Lower lobe of right lung (tissue), 2 donors: ENCODE results near the gene GBP3. TPM values are rescaled to one million over a fixed set of nuclear protein-coding genes. Genes with fewer than 3 reads are reported as not detected.
A peak's percentile ranks its signal among the peaks of the same experiment; 100 is the strongest.
"Not testable (repeated sequence)": the region's sequence is repeated elsewhere in the genome, so short reads cannot be mapped to it uniquely, and the experiment has no call there.

Experiments used
- ATAC-seq, 2 donors: fragments of 200-7000 bp; cut with Tn5 transposase; one replicate each; pipeline ENCODE4 v1.9.1; 2020 to 2022; ENCODE audit warnings: mild to moderate bottlenecking in 2 of 2, moderate library complexity in 2 of 2
- DNase-seq: peaks from one replicate; pipeline ENCODE4 v3.0.0-alpha.2; 2020
- H3K27ac ChIP-seq: fragments of 200-600 bp; one replicate; pipeline ENCODE4 v1.8.0; 2022
- H3K27me3 ChIP-seq: fragments of 200-600 bp; one replicate; pipeline ENCODE4 v1.8.0; 2022; ENCODE audit warnings: low read depth
- H3K36me3 ChIP-seq: fragments of 200-600 bp; one replicate; pipeline ENCODE4 v1.8.0; 2022; ENCODE audit warnings: mild to moderate bottlenecking
- H3K4me1 ChIP-seq: fragments of 200-600 bp; one replicate; pipeline ENCODE4 v1.8.0; 2022
- H3K4me3 ChIP-seq: fragments of 200-600 bp; one replicate; pipeline ENCODE4 v1.8.0; 2022; ENCODE audit warnings: mild to moderate bottlenecking
- H3K9me3 ChIP-seq: fragments of 200-600 bp; one replicate; pipeline ENCODE4 v1.8.0; 2022
- intact Hi-C: fragments of 100-400 bp; cut with DNase I; formaldehyde crosslinking; loops from one replicate; pipeline ENCODE4 v1.11.0; 2022
- total RNA-seq: library from RNA; stranded (reverse); fragmentation: NEBNext Ultra II Directional; extraction: Animal tissue kit (Norgen Biotek cat#: 25700); gene quantifications from one replicate; pipeline ENCODE4 v1.2.1, GENCODE V29; 2021
- TF ChIP-seq, protein P1 (sequence below): fragments of 200-600 bp; IDR thresholded peaks from one replicate; pipeline ENCODE4 v1.8.0; 2022; ENCODE audit warnings: antibody characterized with exemption, mild to moderate bottlenecking
- donor health status: DM: no; HTN: yes; CAD: no; lungs with severe emphysema.

The GBP3 gene
- total RNA-seq, 1 donor from 2014 or later = 60.2 TPM

DNA sequence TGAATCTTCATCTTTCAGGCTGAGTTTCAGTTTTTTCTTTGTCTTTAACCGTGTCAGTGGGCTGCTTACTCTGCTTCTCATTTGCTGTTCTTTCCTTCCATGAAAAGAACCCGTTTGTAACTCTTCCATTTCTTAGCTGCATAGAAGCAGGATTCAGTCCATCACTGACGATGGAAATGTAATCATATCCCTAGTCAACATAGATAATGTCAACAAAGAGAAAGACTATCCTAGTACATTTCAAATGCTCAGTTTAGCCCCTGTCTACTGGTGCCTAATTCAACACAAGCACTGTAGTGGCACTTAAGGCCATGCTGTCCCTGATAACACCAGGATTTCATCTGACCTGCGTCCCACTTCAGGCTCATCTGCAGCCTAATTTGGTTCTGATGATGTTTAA is 42.0 kb upstream of the GBP3 start:
- H3K4me1 ChIP-seq = peaks cover 30% of the 10 kb centered on the region
- ATAC-seq (peak; percentile 67 to 68), DNase-seq (no peak)
- no peaks in the 10 kb centered on the region for H3K27me3 ChIP-seq
- TF ChIP-seq, protein P1, sequence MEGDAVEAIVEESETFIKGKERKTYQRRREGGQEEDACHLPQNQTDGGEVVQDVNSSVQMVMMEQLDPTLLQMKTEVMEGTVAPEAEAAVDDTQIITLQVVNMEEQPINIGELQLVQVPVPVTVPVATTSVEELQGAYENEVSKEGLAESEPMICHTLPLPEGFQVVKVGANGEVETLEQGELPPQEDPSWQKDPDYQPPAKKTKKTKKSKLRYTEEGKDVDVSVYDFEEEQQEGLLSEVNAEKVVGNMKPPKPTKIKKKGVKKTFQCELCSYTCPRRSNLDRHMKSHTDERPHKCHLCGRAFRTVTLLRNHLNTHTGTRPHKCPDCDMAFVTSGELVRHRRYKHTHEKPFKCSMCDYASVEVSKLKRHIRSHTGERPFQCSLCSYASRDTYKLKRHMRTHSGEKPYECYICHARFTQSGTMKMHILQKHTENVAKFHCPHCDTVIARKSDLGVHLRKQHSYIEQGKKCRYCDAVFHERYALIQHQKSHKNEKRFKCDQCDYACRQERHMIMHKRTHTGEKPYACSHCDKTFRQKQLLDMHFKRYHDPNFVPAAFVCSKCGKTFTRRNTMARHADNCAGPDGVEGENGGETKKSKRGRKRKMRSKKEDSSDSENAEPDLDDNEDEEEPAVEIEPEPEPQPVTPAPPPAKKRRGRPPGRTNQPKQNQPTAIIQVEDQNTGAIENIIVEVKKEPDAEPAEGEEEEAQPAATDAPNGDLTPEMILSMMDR = no peak
- intact Hi-C loops = no loop called here
- H3K4me3 ChIP-seq = peak overlapping the region; percentile 63
- H3K9me3 ChIP-seq = no peaks in the 10 kb centered on the region
- H3K27ac ChIP-seq = peak overlapping the region; percentile 85
- H3K36me3 ChIP-seq = peaks cover 7% of the 10 kb centered on the region

DNA sequence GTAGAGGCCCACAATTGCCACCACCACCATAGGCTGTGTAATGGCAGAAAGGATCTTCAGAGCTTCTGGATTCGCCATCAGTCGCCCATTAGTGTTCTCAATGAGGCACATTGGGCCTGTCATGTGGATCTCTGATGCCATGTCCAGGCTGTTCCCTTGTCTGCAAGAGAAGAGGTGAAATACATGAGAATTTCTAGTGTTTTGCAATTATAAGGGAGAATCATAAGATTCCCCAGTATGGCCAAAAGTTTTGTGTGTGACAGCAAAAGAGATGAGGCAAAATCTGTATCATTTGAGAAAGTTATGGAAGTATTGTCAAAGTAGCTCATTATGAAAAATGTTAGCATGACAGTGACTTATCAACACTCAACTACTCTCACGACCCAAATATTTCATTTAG is 40.4 kb upstream of the GBP3 start:
- no peaks in the 10 kb centered on the region for H3K9me3 ChIP-seq
- H3K27ac ChIP-seq = peak overlapping the region; percentile 3
- H3K36me3 ChIP-seq = peaks cover 22% of the 10 kb centered on the region
- no peak for ATAC-seq
- DNase-seq = no peak
- no peaks in the 10 kb centered on the region for H3K27me3 ChIP-seq
- peaks cover 30% of the 10 kb centered on the region for H3K4me1 ChIP-seq
- intact Hi-C loops = no loop called here
- H3K4me3 ChIP-seq = no peak overlapping the region
- TF ChIP-seq, protein P1 = no peak

DNA sequence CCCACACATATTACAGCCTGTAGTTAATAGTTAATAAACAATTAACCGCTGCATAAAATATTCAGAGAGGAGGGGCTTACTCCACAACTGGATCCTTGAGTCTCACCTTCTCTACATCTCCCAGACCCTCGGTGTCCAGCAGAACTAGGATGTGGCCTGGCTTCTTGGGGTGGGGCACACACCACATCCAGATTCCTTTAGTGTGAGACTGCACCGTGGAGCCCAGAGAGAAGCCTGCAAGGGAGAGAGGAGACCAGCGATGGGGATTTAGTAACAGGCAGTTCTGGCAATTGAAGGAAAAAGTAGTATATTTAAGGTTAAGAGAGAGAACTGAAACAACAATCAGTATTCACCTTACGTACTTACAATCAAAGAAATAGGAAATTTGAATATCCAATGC is 37.4 kb upstream of the GBP3 start:
- Histone ChIP-seq H3K36me3 (peaks cover 50% of the 10 kb centered on the region), H3K27ac (no peak overlapping the region), H3K9me3 (no peaks in the 10 kb centered on the region), H3K27me3 (no peaks in the 10 kb centered on the region), H3K4me3 (no peak overlapping the region), H3K4me1 (peaks cover 23% of the 10 kb centered on the region)
- DNase-seq (no peak), ATAC-seq (no peak)
- intact Hi-C loops = no loop called here
- TF ChIP-seq, protein P1 = no peak

DNA sequence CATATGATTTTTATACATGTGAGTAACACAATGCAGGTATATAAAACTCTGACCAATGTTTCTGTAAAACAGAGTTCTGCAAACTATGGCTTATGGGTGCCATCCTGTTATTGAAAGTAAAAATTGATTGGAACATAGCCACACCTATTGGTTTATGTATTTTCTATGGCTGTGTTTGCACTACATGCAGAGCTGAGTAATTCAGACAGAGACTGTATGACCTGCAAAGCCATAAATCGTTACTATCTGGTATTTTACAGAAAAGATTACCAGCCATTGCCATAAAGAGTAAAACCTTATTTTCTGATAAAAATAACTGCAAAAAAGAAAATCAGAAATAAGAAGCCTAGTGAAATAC is 29.3 kb upstream of the GBP3 start:
- Histone ChIP-seq H3K27me3 (no peaks in the 10 kb centered on the region), H3K4me1 (no peaks in the 10 kb centered on the region), H3K4me3 (no peak overlapping the region), H3K27ac (no peak overlapping the region), H3K36me3 (peaks cover 54% of the 10 kb centered on the region), H3K9me3 (no peaks in the 10 kb centered on the region)
- TF ChIP-seq, protein P1 = no peak
- intact Hi-C loops = no loop called here
- DNase-seq = no peak
- ATAC-seq = no peak

DNA sequence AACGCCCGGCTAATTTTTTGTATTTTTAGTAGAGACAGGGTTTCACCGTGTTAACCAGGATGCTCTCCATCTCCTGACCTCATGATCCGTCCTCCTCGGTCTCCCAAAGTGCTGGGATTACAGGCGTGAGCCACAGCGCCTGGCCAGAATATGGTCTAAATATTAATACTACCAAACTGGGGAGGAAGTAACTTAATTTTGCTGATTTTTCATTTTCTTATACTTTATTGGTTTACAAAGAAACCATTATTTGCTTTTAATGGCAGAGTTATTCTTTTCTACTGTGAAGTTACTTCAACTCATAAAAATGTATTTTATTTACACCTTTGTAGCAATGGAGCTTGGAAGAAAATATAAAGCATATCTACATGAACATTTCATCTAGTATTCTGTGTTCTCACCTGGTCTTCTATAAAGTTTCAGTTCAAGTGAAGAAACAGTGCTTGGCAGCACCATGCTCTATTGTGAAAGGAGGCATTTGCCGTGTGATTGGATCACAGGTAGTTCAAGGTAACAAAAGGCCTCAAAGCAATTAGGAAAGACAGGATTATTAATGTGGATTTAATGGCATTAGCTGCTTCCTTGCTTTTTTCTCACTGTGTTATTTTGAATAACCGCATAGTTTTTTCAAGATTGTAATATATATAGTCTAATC is 28.8 kb upstream of the GBP3 start:
- H3K36me3 ChIP-seq = peaks cover 49% of the 10 kb centered on the region
- ATAC-seq = no peak
- no peak for DNase-seq
- no peak overlapping the region for H3K4me3 ChIP-seq
- no peaks in the 10 kb centered on the region for H3K9me3 ChIP-seq
- no peak overlapping the region for H3K27ac ChIP-seq
- H3K27me3 ChIP-seq = no peaks in the 10 kb centered on the region
- TF ChIP-seq, protein P1 = no peak
- intact Hi-C loops = no loop called here
- H3K4me1 ChIP-seq = no peaks in the 10 kb centered on the region

DNA sequence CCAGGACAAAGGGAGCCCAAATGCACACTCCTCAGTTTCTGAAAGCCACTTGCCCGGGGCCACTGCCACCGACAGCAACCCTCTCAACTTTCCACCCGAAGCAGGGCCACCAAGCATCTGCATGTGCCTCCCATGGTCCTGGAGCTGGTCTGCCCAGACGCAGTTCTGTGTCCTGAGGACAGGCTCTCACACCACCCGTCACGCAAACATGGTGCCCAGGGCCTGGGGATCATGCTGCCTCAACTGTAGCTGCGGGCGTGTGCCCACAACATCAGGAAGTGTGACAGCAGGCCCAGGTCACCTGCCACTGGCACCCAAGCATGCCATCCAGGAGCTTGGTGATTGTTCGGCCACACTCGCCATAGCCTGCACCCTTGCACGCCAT is 28.0 kb upstream of the GBP3 start:
- H3K4me1 ChIP-seq = no peaks in the 10 kb centered on the region
- H3K9me3 ChIP-seq = no peaks in the 10 kb centered on the region
- no peaks in the 10 kb centered on the region for H3K27me3 ChIP-seq
- peak; percentile 10 to 22 for ATAC-seq
- TF ChIP-seq, protein P1 = no peak
- H3K4me3 ChIP-seq = no peak overlapping the region
- no peak overlapping the region for H3K27ac ChIP-seq
- H3K36me3 ChIP-seq = peaks cover 41% of the 10 kb centered on the region
- intact Hi-C loops = no loop called here
- DNase-seq = peak; percentile 38

DNA sequence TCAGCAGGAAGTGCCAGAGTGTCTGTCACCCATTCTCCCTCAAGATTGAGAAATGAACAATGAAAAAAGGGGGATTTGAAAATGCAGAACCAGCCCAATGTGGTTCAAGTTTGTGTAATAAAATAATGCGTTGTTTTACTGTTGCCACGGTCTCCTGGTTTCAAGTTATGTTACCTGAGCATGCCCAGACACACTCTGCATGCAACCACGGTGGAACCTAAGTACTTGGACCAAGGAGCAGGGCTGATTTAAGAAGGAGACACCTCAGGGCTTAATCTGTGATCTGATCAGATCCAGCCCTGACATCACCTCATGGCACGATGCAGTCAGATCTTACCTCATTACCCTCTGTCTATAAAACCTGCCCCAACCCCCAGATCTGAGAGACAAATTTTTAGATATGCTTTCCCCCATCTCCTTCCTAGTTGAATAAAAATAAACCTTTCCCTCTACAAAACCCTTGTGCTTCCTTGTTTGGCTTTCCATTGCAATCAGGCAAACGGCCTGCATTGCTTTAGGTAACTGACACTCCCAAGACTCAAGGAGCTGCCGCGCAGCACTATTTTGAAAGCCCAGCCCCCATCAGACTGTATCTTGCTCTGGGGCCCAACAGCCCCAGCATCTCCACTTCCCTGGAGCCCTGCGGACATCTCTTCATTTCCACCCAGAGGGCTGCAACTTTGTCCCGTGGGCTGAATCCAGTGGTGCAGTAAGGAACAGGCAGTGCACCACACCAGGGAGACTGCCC is 27.4 kb upstream of the GBP3 start:
- peaks cover 38% of the 10 kb centered on the region for H3K36me3 ChIP-seq
- intact Hi-C loops, H3K27me3 ChIP-seq, H3K9me3 ChIP-seq, H3K27ac ChIP-seq, H3K4me3 ChIP-seq, H3K4me1 ChIP-seq: not testable (repeated sequence)
- ATAC-seq = peak; percentile 34 to 50
- peak; percentile 47 for DNase-seq

DNA sequence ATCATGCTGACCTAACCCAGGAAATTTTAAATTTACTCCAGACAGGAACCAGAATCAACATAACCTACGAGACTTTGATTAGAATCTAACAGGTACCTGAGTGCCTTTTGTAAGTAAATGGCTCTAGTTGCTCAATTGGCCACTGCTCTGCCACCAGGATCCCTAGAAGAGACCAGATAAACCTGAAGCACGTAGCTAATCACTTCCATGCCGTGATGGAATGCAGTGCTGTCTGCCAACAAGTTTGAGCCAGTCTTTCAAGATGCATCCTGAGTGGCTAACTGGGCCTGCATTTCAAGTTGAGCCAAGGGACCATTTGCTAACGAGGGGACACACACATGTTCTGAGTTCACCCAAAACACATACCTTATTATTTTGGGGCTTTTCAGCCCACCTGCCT is 26.5 kb upstream of the GBP3 start:
- H3K27ac ChIP-seq, DNase-seq, H3K4me1 ChIP-seq, H3K27me3 ChIP-seq, intact Hi-C loops, H3K9me3 ChIP-seq, H3K4me3 ChIP-seq: not testable (repeated sequence)
- H3K36me3 ChIP-seq = peaks cover 31% of the 10 kb centered on the region
- peak in 1 of 2 donors; percentile 31 for ATAC-seq
